Measurements from ENCODE around the gene FKBP9.
"Not testable (repeated sequence)": the region's sequence is repeated elsewhere in the genome, so short reads cannot be mapped to it uniquely, and the experiment has no call there.

FKBP9 gene

DNA sequence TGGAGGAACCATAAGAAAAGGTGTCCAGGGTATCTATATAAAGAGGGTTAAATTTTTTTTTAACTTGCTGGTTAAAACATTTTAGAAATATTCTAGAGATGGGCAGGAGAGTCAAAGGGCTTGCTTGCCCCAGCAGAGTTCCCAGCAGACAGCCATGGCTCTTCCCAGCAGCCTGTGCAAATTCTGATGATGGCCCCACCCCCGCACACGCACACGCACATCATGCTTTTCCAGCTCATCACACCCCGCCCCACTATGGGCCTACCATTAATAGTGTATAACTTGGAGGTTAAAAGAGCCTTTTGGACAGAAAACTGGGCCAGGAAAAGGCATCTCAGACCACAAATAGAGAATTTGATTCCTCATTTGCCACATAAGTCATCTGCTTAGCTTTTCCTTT, 48.5 kb downstream of the FKBP9 start:
- not testable (repeated sequence) for DNase-seq (ENCODE audit: low read depth in 2 of 2)

DNA sequence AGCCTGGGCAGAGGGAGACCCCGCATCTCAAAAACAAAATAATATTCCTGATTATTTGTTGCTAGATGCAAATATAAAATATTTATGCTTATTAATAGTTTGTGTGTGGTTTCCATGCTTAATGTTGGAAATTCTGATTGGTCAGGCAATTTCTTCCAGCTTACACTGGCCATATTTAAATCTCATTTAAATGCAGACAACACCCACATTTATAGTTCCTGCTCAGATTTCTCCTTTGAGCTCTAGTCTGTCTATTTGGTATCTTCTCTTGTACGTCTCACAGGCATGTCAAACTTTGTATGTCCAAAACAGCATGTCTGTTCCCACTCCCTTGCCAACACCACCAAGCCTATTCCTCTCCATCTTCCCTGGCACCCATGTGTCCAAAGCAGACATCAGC, 52.5 kb downstream of the FKBP9 start:
- DNase-seq (ENCODE audit: low read depth in 2 of 2) = no peak

DNA sequence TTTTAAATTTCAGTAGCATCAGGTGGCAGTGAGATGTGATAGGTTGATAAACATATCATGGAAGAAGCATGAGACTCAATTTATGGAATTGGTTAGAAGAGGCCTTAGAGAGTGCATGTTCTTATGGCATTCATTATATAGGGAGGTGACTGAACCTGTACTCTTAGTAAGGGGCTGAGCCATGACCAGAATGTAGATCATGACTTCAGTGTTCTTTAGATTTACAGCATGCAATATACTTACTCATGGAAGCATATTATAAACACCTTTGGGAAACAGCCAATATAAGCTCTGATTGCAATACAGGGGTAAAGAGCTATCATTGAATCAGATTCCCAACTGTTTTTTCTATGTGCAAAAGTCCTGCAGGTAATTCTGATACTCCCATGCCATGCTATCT, 55.1 kb downstream of the FKBP9 start:
- no peak for DNase-seq (ENCODE audit: low read depth in 2 of 2)

DNA sequence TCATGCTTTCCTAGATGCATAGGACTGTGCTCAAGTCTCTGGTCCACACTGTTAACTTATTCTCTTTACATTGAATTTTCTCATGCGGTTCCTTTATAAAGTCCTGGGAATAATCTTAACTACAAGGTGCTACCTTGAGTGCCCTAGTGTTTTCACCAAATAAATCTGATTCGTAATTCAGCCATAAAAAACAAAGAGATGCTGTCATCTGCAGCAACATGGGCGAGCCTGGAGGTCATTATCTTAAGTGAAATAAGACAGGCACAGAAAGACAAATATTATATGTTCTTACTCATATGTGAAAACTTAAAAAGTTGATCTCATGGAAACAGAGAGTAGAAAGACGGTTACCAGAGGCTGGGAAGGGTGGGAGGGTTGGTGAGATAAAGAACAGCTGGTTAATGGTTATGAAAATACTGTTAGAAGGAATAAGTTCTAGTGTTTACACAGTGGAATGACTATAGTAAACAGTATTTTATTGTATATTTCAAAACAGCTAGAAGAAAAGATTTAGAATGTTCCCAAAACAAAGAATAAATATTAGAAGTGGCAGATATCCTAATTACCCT, 67.0 kb downstream of the FKBP9 start:
- DNase-seq (ENCODE audit: low read depth in 2 of 2) = no peak

DNA sequence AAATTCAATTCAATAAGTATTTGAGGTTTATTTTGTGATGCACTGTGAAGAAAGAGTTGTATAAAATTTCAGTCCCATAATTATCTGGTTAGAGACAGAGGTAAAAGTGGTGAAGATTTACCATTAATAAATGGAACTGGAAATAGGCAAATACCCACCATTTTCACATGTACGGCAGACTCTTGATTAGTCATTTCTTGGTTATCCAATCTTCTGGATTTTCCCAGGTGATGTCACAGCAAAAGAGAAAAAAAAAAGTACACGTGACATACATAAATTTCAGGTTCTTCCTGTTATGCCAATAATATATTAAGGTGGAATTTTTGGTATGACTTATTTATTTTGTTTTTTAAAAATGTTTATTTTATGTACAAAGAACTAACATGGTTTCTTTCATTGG, 78.5 kb downstream of the FKBP9 start:
- no peak for DNase-seq (ENCODE audit: low read depth in 2 of 2)

DNA sequence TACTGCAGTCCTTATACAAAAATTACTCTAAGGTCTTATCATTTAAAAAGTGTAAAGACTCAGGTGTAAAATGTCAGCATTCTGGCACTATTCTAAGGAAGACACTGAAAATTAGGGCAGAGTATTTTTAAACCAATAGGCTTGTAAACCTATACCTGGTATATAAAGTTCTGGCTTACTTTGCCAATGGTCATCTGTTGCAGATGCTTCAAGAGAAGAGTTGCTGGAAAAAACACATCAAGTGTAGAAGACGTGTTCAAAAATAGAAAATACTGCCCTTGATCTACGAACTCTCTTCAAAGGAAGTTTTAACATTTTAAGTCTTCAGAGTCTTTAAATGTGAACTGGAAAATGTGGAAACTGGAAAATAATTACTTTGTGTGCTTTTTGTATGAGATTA, 81.4 kb downstream of the FKBP9 start:
- no peak for DNase-seq (ENCODE audit: low read depth in 2 of 2)

DNA sequence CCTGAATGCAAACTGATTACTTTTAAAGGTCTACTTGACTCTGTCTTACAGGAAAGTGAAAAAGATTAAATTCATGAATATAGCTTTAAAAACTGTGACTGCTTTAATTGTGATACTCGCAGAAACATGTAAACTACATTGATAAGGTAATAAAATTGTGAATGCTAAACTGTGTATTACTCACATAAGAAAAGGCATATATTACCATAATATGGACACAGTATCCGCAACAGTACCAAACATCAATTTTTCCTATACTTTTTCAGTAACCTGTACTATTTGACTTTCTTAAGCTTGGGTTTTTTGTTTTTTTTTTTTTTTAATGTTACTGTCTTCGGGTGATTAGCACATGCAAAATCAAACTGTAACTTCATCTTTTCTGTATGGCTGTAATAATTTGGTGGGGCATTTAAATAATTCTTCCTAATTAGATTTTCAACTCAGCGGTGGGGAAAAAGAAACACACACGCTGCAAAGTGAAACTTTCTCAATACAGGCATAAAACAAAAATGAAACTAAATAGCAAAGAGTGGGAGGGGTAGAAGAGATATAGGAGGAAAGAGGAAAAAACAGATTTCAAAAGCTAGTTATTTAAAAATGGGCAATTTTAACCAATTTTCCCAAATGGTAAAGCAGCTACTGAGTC, 82.1 kb downstream of the FKBP9 start:
- no peak for DNase-seq (ENCODE audit: low read depth in 2 of 2)

DNA sequence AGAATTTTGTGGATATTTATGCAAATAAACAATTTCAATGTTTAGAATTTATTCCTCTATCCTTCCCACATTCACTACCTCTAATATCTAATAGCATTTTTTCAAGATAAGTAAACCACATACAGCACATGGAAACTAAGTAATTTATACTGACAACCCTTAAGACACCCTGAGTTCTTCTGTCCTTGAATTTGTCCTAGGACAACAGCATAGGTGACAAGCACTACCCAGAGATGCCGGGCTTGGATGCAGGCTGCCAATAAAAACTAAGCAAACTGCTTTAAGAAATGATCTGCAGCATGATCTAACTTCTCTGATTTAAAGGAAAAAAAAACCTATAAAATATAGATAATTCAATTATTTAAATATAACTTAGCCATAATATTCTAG, 82.7 kb downstream of the FKBP9 start:
- DNase-seq (ENCODE audit: low read depth in 2 of 2) = no peak

DNA sequence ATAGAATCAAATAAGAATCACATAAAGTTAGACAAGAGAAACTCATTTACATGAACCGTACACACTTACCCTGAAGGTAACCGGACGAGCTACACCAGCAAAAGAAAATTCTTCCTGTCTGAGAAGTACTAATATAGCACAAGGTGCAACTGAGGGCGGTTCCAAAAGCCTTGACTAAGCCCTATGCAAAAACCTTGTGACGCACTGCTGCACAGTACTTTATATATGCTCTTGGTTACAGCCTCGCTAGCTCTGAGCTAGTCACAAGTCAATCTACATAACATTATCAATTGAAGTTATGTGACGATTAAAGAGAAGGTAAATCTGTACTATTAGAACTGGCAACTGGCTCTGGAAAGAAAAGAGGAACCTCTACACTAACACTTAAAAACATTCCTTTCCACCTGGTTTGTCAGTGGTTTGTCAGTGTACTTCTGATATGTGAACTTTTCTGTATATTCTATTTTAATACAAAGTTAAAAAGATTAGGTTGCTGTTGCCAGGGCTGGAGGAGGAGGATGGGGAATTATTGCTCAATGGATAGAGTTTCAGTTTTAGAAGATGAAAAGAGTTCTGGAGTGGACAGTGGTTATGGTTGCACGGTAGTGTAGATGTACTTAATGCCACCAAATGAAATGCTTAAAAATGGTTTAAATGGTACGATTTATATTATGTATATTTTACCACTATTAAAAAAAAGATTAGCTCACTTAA, 83.7 kb downstream of the FKBP9 start:
- peak; percentile 18 to 21 for DNase-seq (ENCODE audit: low read depth in 2 of 2)

DNA sequence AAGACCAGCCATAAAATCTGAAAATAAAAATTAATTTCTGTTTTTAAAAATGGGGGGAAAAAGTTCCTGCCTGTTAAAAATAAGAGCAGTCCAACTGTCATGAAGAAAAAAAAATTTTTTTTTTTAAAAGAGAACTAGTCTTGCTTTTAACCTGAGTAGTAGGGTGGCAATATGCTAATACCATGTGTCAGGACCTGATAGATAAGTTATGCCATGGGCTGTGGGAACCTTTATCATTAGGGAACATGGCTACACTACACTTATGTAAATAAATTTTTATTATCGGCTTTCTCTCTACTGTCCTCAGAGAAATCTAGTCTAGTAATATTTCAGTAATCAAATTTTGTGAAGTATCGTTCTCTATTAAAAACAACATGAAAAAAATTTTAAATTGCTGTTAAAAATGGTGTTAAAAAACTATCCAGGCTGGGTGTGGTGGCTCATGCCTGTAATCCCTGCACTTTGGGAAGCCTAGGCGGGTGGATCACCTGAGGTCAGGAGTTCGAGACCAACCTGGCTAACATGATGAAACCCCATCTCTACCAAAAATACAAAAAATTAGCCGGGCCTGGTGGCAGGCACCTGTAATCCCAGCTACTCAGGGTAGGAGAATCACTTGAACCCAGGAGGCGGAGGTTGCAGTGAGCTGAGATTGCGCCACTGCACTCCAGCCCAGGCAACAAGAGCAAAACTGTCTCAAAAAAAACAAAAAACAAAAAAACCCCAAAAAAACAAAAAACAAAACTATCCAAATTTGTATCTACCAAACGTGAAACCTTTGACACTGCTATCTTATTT, 84.6 kb downstream of the FKBP9 start:
- DNase-seq (ENCODE audit: low read depth in 2 of 2) = no peak

DNA sequence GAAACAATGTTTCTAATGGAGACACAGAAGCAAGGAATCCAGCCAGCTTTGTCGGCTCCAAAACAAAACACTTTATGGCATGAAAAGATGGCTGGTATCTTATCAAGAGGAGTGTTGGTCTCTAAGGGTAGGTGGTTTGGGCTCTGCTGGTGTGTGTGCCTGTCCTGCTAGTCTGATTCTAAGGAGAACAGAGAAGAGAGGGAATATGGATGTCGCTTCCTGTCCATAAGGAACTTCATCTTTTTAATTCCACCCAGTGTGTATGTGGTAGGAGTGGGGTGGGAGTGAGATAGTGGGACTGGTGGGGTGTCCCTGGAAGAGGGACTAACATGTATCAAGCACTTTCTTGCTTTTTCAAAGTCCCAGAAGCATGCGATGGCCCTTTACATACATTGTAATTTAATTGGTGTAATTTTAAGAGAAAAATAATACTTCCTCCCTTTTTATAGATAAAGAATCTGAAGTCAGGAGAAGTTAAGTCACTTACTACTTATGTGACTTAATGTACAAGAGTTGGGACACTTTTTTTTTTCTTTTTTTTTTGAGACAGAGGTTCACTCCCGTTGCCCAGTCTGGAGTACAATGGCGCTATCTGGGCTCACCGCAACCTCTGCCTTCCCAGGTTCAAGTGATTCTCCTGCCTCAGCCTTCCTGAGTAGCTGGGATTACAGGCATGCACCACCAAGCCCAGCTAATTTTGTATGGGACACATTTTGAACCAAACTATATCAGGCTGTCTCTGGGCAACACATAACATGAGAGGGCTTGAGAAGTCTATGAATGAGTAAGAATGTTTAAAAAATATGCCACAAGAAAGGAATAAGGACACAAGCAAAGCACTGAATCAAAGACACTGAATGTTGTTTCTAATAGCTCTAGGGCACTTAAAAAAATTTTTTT, 86.5 kb downstream of the FKBP9 start:
- no peak for DNase-seq (ENCODE audit: low read depth in 2 of 2)

DNA sequence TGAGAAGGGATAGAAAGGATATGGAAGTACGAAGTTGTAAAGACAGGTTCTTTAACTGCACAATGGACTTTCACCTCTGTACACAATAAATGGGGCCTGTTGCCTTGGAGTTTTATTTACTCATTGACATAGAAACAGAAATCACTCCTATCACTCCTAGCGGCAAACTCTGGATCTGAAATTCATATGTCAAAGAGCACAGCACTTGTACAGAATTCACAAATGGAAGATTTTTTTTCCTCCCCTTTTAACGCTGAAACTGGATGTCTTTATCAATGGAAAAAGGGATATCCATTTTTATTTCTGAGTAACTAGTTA, 87.1 kb downstream of the FKBP9 start:
- DNase-seq (ENCODE audit: low read depth in 2 of 2) = no peak

DNA sequence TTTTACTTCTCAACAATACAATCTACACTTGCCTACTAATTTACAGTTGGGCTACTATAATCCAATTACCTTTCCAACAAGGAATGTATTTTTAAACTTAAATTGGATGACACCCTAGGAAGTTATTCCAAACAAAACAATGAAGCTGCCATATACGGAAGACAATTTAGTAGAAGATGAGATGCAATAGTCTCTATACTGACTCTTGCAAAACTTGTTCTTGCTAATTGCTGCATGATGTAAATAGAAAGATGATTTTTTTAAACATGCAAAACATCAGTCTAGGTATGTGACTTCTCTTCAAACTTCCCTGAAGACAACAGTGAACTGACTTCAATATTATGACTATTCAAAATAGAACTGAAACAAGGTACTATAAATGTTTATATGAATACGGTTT, 87.7 kb downstream of the FKBP9 start:
- DNase-seq (ENCODE audit: low read depth in 2 of 2) = no peak

DNA sequence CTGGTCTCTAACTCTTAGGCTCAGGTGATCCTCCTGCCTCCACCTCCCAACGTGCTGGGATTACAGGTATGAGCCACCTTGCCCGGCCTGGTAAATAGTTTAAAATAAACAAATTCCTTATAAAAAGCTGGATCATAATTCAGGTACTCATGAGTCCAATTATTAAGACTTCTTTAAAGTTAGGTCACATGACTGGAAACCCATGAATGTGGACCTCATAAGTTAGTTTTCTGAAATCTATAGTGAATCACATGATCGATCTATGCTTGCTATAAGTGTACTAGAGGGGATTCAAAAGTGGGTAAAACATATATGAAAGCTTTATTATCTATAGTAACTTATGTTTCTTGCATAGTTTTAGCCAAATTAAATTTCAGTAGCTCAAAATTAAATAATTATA, 91.0 kb downstream of the FKBP9 start:
- no peak for DNase-seq (ENCODE audit: low read depth in 2 of 2)

DNA sequence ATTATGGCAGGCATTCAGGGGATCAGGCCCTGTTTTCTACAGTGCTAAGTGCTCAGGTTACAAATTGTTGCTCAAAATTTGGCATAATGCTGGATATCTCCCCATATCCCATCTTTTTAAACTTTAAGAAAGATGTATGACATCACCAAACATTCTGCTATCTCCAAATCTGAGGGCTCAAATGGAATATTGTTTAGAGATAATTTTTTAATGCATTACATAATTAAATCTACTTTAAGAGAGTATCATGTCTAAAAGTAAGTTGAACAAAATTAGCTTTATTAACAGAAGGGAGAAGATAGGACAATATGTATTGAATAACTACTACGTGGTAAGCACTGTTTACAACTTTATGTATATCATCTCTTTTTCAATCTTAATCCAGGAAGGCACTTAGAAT, 91.5 kb downstream of the FKBP9 start:
- DNase-seq (ENCODE audit: low read depth in 2 of 2) = no peak

DNA sequence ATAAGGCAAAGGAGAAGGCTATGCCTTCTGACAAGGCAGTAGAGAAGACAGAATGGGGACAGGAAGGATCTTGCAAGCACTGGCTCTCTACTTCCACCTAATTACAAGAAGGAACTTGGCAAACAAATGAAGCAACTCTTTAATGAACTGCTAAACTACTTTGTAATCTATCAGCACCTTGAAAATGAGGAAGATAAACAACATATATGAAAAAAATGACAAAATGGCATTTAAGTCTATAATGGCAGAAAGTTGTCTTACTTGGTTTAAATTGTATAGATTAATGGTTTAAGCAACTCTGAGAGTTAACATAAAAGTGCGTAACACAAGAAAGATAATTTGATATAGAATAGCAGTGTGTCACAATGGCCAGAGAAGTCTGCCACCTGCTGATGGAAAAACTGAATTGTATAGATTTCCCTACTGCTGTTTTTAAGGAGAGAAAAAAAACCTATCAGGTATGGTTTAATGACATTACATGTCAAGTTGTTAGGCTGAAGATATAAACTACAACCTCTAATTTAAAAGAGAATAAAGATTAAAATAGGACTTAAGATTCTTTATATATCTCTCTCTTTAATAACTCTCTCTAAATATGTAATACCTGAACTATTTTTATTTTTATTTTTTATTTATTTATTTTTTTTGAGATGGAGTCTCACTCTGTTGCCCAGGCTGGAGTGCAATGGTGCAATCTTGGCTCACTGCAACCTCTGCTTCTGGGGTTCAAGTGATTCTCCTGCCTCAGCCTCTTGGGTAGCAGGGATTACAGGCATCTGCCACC, 93.5 kb downstream of the FKBP9 start:
- DNase-seq (ENCODE audit: low read depth in 2 of 2) = no peak

DNA sequence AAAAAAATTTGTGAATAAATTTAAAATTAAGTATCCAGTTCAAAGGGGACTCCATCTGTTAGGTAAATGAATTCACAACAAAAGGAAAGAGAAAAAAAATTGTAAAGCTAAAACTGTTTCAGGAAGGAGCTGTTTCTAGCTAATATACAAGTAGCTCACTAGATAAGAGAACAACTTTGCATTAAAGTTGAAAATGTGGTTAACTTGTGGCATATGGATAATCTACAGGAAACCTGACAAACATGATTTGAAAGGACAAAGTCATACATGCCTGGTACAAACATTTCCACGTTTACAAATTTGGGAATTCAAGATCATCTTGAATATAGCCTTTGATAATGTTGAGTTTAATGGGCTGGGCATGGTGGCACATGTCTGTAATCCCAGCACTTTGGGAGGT, 96.5 kb downstream of the FKBP9 start:
- DNase-seq (ENCODE audit: low read depth in 2 of 2) = no peak

DNA sequence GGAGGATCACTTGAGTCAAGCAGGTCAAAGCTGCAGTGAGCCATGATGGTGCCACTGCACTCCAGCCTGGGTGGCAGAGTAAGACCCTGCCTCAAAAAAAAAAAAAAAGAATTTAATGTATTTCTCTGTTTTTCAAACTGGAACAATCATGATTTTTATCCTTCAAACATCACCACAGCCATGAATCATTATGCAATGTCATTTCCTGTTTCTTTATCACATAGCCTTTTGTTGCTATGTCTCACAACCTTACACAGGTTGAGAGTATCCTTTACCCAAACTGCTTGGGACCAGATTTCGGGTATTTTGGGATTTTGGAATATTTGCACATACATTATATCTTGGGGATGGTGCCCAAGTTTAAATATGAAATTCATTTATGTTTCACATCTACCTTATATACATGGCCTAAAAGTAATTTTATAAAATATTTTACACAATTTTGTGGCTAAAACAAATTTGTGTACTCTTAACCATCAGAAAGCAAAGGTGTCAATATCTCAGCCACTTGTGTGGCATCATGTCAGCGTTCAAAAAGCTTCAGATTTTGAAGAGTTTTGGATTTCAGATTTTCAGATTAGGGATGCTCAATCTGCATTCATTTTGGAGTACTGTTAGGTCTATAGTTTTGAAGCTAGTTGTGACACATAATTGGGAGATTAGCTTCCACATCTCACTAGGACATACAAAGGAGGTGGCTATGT, 97.2 kb downstream of the FKBP9 start:
- DNase-seq (ENCODE audit: low read depth in 2 of 2) = no peak

DNA sequence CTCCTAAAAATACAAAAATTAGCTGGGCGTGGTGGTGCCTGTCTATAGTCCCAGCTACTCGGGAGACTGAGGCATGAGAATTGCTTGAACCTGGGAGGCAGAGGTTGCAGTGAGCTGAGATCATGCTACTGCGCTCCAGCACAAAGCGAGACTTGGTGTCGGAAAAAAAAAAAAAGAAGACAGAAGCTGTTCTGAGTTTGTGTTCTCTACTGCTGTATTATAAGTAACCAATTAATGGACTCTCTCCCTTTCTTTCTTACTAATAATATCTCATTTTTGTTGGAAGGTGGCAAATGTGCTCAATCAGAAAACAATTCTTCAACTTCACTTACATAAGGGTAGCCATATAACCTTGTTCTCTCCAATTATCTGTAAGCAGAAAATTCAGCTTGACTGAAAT, 97.9 kb downstream of the FKBP9 start:
- no peak for DNase-seq (ENCODE audit: low read depth in 2 of 2)
